Stimulated activated CD4-positive, alpha-beta T cell treated with anti-CD3 and anti-CD28 coated beads, Interleukin-2, amount 100 ng/mL, for 24 hours (primary cell): ENCODE measurements around the gene PCSK6.

Experiments used
- DNase-seq, 2 donors: peaks; one replicate each; pipeline ENCODE4 v3.0.0-alpha.2; 2020

Gene PCSK6

DNA sequence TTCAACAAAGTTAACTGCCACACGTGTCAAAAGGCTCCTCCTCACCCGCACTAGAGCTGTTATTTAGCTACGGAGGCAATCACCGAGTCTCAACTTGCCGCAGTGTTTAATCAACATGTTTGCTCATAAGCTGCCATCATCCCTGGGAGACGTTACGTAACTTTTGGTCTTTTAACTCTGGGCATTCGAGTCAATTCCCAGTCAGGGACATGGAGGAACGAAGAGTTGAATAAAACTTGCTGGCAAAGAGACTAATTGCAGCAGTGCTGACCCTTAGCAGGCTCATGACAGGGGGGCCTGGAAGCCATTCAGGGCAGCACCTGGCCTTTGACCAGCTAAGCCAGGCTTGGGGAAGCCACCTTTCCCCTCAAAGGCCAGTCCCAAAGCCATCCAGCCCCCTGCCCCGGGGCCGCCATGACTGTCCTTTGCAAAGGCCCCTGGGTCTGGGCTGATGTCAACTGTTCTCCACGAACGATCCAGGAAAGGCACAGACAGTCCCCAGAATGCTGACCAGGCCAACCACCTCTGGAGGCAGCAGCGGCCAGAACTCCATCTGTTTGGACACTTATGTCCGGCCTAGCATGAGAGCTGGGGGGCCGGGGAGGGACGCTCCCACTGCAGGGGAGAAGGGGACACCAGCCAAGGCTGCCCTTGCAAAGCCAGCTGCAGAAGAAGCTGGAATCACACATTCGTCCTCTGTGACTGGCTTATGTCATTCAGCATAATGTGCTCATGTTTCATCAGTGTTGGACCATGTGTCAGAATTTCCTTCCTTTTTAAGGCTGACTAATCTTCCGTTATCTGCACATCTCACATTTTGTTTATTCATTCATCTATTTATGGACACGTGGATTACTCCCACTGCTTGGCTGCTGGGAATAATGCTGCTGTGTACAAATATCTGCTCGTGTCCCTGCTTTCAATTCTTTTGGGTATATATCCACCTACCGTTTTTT is 43.7 kb downstream of the PCSK6 start:
- DNase-seq: no peak

DNA sequence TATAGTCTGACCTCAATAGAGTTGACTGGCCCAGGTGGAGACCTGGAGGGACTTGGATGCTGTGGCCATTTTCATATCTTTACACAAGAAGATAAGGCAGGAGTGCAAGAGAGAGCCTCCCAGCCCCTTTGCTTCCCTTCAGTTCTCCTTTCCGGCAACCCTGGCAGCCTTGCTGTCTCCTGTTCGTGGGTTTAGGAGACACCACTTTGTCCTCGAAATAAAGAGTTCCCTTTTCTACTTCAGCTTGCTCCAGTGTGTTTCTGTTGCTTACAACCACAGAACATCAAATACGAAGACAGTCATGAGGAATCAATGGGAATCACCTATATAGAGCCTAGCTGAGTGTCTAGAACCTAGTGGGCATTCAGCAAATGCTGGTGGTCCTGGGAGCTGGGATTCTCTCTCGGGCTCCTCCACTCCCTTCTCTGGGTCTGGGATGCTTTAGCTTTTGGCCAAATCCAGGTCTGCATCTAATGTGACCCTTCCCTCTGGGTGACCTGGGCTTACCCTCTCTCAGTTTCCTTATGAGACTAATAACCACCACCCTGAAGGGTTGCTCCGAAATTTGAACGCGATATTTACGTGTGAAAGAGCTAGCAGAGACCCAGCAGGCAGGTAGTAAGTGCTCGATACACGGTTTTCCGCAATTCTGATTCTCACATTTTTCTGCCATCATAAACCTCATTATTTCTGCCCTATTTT is 44.5 kb downstream of the PCSK6 start:
- DNase-seq: no peak

GRCh38 chr15:101444015-101444414 is 45.5 kb downstream of the PCSK6 start:
- no peak for DNase-seq

GRCh38 chr15:101442272-101442671 is 47.2 kb downstream of the PCSK6 start:
- no peak for DNase-seq

- DNase-seq: no peak
Measured at GRCh38 chr15:101441696-101442095, 47.8 kb downstream of the PCSK6 start.

GRCh38 chr15:101440846-101441590 is 48.5 kb downstream of the PCSK6 start:
- DNase-seq: no peak

DNA sequence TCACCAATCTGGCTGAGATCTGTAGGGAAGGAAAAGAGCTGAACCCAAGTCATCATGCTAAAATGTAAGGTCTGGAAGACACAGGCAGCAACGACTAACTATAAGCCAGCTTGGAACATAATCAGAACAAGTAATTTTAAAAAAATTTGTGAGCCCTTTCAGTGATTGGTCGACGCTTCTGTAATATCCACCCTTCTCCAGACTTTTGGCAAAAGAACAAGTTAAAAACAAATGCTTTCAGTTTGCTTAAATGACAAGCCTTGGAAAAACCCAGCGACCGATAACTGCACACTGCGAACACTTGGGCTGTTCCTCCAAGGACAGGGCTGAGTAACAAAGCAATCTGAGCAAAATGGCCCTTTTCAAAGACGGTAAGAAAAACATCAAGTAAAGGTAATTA is 49.6 kb downstream of the PCSK6 start:
- DNase-seq: no peak

DNA sequence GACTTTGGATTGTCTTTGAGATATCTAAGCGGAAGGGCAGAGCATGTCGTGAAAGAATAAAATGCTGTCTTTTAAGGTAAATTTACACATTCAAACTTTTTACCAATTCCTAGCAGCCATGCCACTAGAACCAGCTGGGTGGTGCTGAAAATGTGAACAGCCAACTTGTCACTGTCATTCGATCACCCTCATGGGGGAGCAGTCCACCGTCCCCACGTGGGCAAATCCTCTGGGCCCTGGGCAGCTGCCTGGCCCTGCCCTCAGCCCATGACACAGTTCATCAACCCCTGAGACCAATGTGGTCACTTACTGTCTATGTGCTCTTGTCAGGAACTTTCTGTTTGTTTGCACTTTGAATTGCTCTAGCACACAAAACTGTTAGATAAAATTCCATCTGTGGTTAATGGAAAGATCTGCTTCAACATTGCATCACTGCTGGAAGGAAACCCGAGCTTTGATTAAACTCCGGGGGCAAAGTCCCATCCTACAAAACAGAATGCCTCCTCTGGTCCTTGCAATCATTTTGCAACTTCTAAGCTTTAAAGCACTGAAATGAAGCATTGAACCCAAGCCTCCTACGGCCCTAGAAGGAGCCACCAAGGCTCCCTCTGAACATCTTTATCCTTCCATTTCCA is 50.1 kb downstream of the PCSK6 start:
- DNase-seq: no peak

- DNase-seq: no peak
Measured at GRCh38 chr15:101438482-101439284, 50.8 kb downstream of the PCSK6 start.

GRCh38 chr15:101437618-101438481 is 51.7 kb downstream of the PCSK6 start:
- no peak for DNase-seq

DNA sequence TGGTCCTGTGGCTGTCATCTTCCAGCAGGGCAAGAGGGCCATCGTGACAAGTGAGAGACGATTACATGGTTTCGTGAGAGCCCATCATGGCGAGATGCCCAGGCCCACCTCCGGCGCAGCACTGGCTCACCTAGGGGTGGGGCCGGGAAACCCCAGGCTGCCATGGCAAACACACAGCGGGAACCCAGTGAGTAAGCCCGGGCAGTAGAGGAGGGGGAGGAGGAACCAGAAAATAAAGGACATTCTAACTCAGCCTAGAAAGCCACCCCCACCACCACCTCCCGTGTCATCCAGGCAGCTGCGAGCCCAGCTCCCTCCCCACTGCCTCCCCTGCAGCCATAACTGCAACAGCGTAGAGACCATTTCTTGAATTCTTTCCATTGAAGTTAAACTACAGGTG is 52.3 kb downstream of the PCSK6 start:
- DNase-seq: no peak

- DNase-seq: no peak
Measured at GRCh38 chr15:101436526-101436925, 53.0 kb downstream of the PCSK6 start.

- no peak for DNase-seq
Measured at GRCh38 chr15:101435761-101436160, 53.7 kb downstream of the PCSK6 start.

DNA sequence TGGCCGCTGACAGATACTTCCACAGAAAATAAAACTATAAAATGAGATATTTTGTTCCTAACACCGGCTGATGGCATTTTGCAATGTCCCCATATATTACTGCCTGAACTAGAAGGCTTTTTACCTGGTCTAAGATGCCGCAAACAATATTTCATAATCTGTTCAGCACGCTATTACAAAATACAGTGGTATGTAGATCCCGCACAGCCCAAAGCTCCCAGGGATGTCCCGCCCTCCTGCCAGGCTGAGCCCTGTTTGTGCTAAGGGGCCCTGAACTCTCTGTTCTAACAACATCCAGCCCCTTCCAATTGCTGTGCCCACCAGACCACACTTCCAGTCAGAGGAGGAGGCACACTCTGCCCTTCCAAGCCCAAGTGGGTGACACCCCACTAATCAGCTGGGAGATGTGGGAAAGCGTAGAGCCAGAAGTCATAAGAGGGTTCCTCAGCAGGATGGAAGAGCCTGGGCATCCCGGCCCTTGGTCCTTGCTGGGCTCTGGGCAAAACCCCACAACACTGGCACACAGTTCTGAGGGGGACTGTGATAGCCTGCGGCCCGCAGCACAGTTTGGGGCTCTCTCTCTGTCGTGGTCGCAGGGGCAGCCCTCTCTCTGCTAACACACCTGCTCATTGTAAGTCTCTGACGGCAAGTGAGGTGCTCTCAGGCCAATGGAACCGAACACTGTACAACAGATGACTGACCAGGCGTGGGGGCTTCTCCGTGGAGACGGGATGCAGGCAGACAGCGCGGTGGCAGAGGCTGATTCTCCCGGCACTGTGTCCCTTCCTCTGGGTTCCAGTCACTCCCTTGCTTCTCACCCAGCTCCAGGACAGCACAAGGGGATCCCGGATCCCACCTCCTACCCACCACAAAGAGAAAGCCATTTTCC is 55.2 kb downstream of the PCSK6 start:
- no peak for DNase-seq

DNA sequence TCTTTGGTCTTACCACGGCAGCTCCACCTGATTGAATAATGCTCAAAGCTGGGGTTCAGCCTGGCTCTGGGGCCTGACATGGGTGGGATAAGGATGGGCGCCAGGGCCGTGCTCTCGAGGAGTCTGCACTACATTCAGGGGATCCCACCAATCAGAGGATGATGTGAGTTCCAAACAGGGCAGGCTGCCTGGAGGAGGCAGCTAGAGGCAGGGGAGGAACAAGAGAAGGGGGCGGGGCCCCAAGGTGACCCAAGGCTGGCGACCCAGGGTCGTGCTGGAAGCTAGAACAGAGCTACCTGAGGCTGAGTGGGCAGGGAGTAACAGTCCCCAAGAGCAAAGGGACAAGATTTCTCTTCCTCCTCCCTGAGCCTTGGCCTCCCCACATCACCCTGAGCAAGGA is 56.1 kb downstream of the PCSK6 start:
- DNase-seq: no peak

DNA sequence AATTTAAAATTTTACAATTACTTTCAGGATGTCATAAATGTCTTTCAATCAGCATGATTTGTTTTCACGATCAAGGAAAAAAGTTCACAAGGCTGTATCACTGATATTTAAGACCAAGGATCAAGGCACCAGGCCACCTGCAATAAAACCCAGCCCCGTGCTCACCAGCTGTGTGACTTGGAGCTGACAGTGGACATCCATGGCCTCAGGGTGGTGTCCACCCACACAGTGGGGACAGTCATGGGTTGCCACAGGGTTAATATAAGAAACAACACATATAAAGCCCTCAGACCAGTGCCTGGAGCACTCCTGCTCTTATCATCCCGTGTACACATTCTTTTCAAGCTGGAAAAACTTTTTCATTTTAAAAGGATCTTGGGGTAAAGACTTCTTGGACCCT is 56.5 kb downstream of the PCSK6 start:
- DNase-seq: no peak

DNA sequence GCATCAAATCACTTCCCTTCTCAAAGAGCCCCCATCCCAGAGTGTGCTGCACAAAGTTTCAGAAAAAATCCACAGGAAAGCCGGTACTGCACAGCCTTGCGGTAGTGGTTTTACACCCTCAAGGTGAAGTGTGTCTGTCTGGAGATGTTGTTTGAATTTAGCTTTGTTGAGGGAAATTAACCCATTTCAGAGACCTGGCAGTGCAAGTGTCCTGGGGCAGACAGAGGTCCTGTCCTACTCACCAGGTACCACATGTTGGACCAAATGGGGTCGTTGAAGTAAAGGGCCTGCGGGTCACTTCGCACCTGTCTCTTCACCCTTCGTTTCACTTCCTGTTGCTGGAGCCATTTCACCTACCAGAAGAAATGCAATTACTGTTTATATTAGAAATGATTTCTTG is 57.8 kb downstream of the PCSK6 start:
- DNase-seq: no peak

DNA sequence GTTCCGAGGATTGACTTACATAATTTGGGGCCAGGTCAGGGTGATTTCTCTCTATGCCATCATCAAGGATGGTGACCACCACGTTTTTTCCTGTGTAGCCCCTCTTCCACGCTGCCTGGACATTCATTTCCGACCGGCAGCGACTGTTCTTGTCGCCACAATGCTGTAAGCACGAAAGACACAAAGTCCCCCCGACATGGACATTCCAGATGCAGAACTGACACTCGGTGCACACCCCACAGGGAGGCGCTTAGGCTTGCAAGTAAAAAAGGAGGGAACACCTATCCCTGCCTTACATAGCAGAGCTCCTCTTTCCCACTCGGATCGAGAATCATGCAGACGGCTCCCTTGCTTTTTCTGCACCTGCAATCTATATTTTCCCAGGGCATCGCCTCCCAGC is 58.2 kb downstream of the PCSK6 start:
- no peak for DNase-seq

- no peak for DNase-seq
Measured at GRCh38 chr15:101429646-101430045, 59.9 kb downstream of the PCSK6 start.

DNA sequence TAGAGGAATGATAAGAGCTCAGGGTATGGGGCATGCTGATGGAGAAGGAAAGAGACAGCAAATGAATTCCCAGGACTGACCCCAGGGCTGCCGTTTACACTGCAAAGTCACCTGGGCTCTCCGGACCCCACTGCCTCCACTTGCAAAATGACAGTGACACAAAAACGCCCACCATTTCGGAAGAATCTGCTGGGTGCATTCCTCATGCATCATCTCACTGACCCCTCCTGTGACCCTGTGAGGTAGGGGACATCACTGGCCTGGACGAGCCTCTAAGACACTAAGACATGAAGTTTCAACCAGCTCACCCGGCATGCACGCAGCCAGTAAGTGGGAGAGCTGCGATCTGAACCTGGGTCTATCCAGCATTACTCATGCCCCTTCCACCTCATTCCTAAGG is 60.3 kb downstream of the PCSK6 start:
- no peak for DNase-seq
